HG02973 (cell line): Measurements from ENCODE around the gene COPB2.
A peak's percentile ranks its signal among the peaks of the same experiment; 100 is the strongest.

Source experiments
- ATAC-seq: cut with Tn5 transposase; IDR thresholded peaks from one replicate; pipeline ENCODE4 v1.9.1; 2021; ENCODE audit warnings: moderate library complexity; ENCODE audit not compliant: unreplicated experiment

COPB2 gene

DNA sequence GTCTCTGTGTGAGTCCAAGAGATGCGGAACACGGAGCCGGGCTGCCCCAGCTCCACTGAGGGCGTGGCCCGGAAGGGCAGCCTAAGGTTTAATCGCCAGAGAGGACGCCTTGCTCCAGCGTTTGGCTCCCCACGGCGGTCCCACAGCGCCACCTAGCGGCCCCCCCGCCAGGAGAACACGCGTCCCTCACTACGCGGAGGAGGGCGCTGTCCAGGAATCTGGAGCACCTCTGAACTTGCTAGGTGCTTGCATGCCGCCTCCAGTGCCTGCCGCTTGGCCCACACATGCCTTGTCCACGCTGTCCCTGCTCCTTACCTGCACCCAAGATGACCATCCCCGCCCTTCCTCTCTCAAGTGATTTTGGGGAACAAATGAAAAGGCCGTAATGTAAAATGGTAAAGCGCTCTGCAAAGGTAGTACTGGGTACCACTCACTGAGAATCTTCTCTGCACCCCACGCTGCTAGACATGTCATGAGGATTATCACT lies 60.0 kb downstream of the COPB2 start:
- ATAC-seq, result peak; percentile 99

DNA sequence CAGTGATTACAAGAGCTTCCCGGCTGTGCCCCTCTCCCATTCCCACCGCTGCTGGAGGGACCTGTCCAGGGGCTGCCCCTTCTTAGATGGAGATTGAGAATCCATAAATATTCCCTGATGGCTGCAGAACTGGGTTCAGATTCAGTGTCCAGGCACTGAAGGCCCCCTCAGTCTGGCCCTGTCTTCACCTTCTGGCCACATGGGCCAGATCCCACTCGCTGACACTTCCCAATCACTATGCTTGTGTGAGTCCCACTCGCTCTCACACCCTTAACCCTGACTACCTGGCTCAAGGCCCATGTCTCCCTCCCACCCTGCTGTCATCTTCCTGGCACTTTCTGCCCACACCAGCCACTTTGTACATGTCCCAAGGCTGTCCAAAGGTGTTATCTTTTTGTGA lies 61.1 kb downstream of the COPB2 start:
- no peak for ATAC-seq

DNA sequence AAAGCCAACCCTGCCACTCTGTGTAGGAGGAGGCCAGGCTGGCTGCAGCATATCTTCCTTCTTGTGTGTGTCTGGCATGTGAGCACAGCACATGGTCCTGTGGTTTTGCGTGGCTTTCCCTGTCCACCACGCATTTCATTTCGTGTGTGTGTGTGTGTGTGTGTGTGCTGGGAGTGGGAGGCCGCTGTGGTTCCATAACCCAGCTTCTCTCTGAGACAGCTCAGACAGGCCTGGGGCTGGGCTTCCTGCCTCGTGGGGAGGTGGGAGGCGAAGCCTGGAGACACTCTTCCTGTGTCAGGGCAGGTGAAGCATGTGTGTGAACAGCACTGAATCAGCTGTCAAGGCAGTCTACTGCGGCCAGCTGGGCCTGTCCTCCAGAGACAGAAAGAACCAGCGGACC lies 61.6 kb downstream of the COPB2 start:
- no peak for ATAC-seq

DNA sequence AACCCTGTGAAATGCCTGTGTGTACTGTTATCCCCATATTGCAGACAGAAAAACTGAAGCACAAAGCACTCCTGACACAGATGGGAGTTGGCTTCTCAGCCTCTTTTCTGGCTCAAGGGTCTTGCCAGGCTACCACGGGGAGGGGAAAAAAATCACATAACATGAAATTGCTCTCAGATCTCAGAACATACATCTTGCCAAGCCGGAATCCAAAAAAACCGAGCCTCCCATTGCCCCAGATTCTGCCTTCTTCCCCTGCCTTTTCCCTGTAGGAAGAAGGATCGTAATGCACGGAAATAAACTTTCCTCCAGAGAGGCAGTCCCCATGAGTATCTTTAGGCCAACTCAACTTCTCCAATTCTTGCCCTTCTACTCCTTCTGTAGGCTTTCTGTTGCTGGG lies 62.2 kb downstream of the COPB2 start:
- no peak for ATAC-seq

DNA sequence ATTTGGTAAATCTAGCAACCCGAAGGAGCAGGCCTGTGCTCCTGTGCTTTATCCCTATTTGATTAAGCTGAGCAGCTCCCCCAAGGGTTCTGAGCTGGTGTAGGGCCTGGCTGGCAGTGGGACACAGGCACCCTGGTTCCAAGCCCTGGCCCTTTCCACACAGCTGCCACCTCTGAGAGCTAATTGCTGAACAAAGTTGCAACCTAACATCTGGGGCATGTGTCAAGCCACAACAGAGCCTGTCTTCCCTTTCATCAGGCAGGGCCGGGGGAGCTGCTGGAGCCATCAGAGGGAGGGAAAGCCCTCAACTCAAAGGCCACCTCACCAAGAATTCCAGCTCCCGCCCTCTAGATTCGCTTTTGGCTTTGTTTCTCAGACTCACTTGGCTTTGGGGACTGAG lies 62.7 kb downstream of the COPB2 start:
- ATAC-seq, result no peak

DNA sequence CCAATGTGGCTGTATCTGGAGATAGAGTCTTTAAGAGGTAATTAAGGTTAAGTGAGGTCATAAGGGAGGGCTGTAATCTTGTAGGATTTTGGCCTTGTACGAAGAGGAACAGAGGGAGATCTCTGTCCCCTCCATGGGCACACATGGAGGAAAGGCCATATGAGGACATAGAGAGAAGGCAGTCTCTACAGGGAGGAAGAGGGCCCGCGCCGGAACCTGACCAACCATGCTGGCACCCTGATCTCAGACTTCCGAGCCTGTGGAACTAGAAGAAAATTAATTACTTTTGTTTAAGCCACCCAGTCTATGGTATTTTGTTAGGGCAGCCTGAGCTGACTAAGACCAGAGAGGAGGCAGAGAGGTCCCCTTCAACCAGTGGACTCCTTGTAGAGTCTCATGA lies 63.3 kb downstream of the COPB2 start:
- ATAC-seq, result no peak

DNA sequence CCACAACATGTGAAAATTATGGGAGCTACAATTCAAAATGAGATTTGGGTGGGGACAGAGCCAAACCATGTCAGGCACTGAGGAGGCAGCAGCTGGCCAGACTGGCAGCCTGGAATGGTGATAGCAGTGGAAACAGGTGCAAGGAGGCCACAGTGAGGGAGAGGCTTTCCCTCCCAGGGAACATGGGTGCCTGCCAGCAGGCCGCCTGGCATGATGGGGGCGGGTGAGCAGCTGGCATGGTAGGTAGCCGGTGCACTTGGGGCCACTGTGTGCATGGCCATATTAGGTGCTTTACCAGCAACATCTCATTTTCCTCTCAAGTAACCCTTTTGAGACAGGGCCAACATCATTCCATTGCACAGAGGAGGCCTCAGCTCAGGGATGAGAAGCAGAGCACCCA lies 63.9 kb downstream of the COPB2 start:
- no peak for ATAC-seq

DNA sequence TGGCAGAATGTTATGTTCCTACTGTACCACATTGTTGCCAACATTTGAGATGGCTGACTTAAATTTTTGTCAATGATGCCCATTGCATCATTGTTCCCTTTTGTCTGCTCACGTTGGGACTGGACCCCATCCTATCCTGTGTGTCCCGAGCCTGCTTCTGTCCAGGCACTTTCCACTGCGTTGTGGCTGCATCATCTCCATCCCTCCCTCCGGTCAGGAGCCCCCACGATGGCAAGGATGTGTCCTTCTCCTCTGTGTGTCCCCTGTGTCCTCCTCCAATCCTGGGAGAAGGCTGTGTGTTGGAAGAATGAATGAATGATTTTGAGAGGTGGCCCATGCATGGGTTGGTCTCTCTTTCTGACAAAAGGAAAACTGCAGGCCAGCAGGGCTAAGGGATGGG lies 65.0 kb downstream of the COPB2 start:
- ATAC-seq, result no peak

DNA sequence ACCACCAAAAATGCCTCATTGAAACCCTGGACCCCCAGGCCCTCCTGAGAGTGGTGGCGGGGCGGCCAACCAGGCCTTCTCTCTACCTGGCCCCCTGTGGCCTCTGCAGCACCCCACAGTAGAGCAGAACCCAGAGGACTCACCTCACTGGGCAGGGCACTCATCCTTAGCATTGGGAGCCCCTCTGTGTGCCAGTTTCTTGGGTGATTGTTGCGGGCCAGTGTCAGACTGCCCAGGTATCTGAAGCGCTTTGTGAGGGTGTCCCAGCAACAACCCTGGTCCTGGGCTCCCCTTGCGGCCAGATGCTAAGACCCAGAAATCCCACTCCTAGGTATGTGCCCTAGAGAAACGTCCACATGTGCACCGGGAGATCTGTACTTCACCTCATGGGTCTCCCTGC lies 66.3 kb downstream of the COPB2 start:
- ATAC-seq, result no peak

DNA sequence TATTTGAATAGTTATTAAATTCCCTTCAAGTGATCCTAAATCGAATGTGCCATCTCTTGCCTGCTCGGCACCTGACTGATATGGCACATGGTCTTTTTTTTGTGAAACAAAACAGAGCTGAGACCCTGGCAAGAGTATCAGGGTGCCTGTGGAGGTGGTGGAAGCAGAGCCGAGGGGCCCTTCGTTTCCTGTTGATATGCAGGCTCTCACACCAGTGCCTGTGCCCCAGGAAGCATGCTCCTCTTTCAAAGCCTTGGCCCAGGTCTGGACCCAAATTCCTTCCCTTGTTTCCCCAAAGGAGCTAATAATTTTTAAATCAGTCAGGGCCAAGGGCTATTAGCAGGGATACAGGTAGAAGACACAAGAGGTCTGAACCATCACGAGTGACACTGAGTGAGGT lies 67.1 kb downstream of the COPB2 start:
- ATAC-seq, result no peak

DNA sequence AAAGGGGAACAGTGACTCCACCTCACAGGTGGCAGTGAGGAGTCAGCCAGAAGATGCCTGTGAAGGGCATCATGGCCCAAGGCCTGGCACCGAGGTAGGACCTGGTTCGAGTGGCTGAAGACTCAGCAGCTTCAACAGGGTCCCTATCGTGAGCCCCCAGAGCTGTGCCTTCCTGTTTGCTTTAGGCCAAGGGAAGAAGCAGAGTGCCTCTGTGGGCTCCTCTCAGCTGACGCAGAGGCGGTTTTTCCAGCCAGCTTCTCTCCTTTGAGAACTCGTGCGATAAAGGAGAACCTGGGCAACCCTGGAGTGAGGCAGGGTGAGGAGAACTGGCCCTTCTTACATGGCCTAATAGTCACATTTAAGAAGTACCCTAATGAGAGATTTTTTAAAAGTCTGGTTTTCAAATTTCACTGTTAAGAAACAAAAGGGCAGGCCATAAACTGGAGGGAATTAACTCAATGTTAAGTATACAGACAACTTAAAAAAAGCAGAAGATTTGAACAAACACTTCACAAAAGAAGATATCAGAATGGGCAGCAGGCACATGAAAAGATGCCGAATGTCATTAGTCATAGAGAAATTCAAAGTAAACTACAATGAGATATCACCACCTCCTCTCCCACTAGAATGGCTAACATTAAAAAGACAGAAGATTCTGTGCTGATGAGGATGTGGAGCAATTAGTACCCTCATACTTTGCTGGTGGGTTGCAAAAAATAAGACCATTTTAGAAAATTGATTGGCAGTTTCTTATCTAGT lies 68.7 kb downstream of the COPB2 start:
- no peak for ATAC-seq

DNA sequence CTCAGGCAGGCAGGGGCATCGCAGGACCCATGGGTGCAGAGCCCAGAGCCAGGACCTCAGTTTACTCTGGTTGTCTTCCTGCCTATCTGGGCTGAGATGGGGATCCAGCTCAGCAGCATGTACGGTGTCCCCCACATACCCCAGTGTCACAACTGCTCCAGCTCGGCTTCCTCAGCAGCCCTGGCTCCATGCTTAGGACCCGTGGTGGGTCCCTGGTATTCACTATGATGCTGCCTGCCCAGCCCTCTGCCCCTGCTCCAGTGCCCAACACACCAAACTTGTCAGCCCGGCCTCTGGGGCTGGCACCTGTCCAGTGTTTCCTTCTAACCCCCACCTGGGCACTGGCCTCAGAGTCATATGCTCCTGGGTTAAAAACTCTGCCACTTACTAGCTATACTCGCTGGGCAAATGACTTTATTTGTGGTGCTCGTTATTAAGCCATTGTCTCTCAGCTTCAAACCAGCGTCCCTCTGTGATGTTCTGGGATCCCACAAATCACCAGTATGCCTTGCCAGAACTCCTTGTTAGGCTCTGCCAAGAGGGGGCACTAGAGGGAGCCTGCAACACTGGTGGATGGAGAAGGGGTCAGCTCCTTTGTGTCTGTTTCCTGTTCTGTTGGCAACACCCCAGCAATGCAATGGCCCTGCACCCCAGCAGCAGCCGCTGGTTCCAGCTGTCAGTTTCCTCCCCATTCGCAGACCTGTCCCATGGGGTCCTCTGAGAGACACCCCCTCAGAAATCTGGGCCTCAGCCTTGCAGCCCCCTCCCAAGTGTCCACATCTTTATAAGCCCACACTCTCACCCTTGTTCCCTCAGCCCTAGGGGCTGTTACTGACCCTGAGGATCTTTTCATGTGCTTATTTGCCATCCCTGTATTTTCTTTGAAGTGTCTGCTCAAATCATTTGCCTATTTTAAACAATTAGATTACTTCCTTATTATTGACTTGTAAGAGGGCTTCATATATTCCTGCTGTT lies 69.7 kb downstream of the COPB2 start:
- ATAC-seq, result no peak

DNA sequence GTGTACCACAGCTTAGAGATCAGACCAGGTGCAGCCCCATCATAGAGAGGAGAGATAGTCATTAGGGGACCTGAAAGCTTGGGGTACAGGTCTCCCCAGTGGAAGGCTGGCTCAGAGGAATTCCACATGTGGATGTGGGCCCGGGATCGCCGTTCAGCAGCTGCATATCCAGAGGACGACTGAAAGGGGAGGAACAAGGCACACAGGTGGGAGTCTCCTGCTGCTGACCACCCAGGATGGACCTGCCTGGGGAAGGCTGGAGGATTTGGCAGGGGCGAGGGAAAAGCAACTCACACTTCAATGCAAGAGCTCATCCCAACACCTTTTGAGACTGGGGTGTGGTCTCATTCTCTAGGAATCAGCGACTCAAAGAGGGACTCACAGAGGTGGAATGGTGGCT lies 70.6 kb downstream of the COPB2 start:
- ATAC-seq, result no peak

DNA sequence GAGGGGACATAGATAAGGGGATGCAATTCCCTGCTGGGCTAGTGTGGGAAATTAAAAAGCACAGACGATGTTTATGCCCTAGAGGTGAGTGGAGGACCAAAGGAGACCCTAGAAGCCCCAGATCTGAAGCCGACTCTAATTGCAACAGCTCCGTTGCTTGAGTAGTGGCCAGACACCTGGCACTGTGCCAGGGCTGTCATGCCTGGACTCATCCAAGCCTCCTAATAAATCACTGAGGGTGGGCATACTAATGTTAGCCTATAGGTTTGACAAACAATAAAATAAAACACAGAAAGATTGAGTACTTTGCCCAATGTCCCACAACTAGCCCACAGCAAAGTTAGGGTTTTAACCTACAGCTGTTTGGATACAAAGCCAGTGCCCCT lies 71.0 kb downstream of the COPB2 start:
- no peak for ATAC-seq

DNA sequence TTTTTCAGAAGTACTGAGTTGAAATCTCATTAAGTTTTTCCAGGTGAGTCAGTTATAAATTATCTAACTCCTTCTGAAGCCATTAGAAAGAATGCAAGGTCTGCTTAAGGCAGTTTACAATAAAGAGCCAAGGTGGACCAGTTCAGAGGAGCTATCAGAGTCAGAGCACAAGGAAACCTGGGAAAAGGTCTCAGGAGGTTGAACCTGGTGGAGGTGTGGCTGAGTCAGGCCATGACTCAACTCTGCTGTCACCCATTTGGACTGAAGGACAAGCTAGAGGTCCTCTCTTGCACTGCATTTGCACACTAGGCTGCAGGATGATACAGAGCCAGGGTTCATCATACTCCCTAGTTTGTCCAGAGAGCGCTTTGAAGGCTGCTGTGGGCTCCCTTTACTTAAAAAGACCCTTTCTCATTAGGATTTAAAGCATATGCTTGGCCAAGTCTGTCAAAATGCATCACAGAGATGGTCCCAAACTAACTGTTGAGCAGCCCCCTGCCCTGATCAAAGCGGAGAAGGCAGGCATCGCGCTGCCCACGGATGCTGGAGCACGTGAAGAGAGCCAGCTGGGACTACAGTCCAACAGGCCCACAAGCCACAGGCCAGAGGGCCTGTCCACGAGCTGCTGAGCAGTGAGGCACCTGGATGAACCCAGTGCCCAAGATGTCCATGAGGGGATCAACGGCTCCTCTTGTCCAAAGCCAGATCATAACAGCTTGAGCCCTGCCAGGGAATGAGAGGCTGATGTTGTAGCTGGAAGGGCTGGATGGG lies 71.6 kb downstream of the COPB2 start:
- no peak for ATAC-seq

DNA sequence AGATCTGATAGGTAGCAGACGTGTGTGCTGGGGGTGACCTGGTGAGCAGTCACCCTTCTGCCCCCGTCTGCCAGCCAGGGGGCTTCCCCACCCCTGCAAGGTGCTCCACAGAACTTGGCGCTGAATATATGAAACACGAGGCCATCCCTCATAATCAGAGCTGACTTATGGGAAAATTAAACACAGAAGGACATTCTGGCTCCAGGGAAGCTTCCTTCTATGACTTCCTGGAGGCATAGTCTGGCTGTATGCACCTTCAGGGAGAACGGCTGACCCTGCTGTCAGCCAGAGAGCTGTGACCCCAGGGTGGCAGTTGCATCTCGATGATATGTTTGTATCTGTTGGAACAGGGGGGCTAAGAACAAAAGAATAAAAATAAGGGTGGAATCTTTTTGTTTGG lies 72.2 kb downstream of the COPB2 start:
- no peak for ATAC-seq

DNA sequence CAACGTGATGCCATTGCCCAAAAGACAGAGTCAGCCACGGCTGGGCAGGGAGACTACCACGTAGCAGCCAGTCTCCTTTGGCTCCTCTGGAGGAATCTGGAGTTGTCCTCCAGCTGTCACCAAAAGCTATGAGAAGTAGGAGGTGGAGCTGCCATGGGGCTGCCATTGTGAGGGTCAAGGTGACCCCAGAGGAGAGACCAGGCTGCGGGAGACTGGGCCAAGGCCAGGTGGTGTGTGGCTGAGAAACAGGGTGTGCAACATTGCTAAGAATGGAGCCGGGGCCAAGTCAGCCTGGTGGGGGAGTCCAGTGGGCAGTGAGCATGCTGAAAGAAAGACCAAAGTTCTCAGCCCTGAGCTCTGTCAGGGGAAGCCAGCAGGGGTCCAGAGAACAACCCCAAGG lies 75.5 kb downstream of the COPB2 start:
- no peak for ATAC-seq

DNA sequence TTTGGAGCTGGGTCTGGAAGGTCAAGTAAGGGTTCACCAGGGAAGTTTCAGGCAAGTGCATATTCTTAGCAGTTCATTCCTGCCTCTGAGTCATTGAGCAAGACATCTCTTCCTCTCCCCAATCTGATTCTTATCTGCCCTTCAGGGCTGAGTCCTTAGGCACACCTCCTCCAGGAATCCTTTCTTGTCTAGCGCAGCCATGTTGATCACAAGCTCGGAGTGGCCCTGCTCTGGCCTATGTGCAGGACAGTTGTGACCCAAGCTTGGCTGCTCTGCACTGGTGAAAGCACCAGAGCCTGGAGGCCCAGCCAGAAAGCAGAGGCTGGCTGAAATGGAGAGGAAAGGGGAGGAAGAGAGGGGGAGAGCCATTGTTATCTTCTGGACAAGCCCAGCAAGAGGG lies 76.5 kb downstream of the COPB2 start:
- ATAC-seq, result no peak

DNA sequence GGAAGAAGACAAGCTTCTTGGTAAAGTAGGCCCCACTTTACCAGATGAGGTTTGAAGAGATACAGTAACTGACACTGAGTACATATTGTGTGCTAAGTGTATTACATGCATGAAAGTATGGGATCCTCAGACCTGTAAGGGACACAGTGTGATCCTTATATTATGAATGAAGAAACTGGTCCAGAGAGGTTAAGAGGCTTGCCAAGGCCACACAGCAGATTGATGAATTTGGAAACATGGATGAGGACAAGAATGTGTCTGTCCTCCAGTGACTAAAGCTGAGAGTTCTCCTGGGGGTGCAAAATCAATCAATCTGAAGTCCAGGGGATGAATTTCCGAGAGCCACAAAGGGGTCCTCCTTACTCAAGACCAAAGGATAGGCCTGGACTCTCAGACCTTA lies 77.0 kb downstream of the COPB2 start:
- no peak for ATAC-seq

DNA sequence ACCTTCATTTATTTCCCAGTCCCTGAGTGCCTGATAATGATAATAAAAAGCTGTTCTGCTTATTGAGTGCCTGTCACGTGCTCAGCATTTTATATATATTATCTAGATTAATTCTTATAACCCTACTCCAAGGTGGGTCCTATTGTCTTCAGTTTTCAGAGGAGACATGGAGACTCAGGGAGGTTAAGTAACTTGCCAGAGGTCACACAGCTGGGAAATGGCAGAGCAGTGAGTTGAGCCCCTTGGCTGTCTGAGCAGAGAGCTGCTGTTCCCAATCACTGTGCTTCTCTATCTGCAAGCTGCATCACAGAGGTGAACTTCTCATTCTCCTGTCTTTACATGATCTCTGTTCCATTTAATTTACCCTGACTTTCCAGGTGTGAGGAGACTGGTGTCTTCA lies 77.9 kb downstream of the COPB2 start:
- no peak for ATAC-seq

DNA sequence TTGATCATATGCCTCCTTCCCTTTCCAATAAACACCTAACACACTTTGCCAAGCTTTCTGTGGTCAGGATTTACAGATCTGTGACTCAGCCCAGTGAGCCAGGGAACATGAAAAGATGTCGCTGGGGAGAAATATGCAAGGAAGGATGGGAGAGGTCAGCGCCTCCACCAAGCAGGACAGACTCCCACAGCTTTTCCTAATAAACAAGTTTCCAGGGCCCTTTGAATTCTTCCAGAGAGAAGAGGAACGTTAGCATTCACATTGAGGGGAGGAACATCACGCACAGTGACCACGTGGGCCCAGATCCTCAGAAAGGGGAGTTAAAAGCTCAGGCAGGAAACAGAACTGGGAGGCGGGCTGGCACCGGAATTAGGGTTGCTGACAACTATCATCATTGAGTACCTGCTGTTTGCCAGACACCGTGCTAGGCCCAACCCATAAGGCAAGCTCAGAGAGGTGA lies 78.9 kb downstream of the COPB2 start:
- no peak for ATAC-seq
